ENCODE measurements around the gene EMC10.
"Not testable (repeated sequence)": the region's sequence is repeated elsewhere in the genome, so short reads cannot be mapped to it uniquely, and the experiment has no call there.

EMC10 gene

DNA sequence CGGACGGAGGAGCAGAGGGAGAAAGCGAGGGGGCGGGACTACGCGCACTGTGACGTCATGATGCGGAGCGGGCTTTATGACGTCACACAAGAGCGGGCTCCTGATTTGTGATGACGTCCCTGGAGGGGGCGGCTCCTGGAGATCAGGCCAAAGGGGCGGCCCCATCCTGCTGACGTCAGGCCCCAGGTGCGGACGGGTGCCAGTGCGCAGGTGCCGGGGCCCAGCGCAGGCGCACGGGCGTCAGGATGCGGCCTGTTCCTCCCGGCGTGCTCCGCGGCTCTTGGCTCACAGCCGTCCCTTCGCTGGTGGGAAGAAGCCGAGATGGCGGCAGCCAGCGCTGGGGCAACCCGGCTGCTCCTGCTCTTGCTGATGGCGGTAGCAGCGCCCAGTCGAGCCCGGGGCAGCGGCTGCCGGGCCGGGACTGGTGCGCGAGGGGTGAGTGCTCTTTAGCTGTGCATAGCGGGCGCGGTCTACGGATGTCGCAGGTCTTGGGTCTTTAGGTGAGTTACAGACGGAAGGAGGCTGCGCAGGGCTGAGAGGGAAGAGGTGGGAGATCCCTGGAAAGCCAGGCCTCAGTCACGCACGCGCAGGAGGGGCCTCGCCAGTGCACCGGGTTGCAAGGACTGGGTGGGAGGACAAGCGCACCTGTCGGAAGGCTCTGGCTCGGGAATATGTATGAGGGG, at the start of gene EMC10, which contains the start of gene GARIN5A:
Gene EMC10 (plus strand): TSS at position 284 of the 683 bp plus-strand sequence. CDS start 38 bp downstream, at position 322.
Gene GARIN5A (minus strand): TSS at position 625 of the 683 bp plus-strand sequence. CDS start 460 bp downstream, at position 165.
- DNase-seq: peak; percentile 97

DNA sequence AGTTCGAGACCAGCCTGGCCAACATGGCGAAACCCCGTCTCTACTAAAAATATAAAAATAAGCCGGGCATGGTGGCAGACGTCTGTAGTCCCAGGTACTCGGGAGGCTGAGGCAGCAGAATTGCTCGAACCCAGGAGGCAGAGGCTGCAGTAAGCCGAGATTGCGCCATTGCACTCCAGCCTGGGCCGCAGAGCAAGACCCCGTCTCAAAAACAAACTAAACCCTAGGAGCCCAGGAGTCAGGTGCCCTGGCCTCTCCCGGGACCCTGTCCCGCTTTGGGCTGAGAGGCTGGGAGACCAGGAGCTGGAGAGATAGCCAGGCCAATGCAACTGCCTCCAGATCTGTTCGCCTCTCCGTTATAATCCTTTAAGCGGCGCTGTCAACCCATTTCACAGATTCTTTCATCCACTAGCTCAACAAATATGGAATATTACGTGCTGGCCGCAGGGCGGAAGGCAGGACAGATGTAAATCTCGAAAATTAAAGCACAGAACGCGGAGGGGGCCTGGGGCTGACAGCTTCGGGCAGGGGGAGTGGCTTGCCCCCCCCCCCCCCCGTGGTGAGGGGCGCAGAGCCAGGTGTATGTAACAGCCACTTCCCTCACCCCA, 48.9 kb upstream of the EMC10 start:
- DNase-seq: no peak

DNA sequence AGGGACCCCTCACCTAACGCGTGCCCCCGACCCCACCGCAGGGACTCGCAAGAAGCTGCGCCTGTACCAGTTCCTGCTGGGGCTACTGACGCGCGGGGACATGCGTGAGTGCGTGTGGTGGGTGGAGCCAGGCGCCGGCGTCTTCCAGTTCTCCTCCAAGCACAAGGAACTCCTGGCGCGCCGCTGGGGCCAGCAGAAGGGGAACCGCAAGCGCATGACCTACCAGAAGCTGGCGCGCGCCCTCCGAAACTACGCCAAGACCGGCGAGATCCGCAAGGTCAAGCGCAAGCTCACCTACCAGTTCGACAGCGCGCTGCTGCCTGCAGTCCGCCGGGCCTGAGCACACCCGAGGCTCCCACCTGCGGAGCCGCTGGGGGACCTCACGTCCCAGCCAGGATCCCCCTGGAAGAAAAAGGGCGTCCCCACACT, 48.3 kb upstream of the EMC10 start:
- DNase-seq: peak; percentile 87

GRCh38 chr19:50428772-50429463, 47.4 kb upstream of the EMC10 start:
- no peak for DNase-seq

- DNase-seq: peak; percentile 67
Observed at GRCh38 chr19:50430888-50431342, 45.4 kb upstream of the EMC10 start.

DNA sequence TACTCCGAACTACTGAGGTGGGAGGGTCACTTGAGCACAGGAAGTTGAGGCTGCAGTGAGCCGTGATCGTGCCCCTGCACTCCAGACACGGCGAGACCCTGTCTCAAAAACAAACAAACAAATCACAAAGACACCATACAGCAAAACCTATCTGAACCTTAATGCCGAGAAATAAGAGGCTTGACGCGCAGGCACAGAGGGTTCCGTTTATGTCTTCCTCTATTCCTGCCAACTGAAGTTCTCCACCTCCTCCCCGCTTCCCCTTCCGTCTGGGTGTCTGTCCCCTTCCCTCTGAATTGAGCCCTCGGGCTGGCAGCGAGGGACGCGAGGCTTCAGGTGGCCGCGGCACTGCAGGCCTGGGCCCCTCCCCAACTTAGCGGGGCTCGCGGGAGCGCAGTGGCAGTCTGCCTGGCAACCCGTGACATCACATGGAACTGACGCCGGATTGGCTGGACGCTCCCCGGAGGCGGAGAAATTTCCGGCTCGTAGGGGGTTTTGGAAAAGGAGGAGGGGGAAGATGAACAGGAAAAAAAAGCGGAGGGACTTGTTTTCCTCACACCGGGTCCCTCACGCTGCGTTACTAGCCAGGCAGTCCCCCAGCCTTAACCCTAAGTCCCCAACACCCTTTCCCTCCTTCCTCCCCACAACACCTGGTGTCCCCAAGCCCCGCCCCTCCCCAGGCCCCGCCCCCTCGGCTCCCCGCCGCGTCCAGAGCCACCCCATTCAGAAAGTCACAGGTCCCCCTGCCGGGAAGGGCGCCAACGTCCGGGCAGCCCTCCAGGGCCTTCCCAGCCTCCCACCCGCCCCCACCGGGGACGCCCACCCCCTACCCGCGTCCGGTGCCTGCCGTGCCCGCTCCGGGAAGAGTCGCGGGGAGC, 44.7 kb upstream of the EMC10 start:
- DNase-seq: peak; percentile 87

DNA sequence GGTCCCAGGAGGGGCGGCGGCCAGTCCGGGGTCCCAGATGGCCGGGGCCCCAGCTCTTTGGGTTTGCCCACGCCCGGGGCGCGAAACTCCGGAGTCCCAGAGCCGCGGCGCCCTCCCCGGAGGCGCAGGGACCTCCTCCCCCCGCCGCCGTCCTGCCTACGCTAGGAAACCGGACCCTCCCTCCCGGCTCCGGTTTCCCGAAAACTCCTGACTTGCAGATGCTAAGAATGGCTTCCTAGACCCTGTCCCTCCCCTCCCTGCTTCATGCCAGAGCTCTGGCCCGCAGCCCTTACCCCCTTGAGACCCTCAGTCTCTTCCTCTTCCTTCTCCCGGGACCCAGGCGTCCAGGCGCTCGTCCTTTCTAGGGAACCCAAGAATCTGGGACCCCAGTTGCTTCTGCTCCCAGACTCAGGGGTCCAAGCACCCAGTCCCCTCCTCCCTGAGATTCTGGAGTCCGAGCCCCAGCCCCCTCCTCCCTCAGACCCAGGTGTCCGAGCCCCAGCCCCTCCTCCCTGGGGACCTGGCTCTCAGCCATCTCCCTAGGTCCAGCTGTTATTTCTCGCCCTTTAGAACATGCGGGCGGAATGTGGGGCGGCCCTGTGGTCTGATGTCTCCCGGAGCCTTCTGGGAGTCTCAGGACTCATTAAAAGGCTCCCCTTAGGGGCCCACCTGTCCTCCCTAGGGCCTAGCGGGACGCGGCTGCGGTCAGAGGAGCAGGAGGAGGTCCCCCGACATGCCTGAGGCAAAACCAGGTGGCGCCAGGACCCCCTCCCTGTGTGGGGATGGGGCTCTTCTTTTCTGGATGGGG, 43.9 kb upstream of the EMC10 start, which contains the start of gene MYBPC2:
Gene MYBPC2 (plus strand): TSS at position 672 of the 808 bp plus-strand sequence. CDS start 62 bp downstream, at position 734.
- no peak for DNase-seq

GRCh38 chr19:50433201-50434180, 42.8 kb upstream of the EMC10 start:
- DNase-seq: no peak

- DNase-seq: peak; percentile 31
Observed at GRCh38 chr19:50434525-50434924, 41.8 kb upstream of the EMC10 start.

DNA sequence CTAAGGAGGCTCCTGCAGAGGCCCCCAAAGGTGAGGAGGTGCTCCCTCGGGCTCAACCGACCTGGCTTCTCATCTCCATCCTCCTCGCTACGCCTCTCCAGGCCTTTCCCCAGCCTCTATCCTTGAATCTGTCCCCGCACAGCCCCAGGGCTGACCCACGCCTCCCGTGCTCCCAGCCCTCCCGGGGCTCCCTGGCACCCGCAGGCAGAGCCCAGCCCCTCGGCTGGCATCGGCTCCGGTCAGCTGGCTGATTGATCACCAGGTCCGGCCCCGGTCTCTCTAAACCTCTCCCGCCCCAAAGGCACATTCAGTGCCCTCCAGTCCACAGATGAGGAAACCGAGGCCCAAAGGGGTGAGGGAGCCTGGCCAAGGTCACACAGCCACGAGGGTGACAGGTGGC, 41.1 kb upstream of the EMC10 start:
- DNase-seq: no peak

GRCh38 chr19:50435627-50436026, 40.7 kb upstream of the EMC10 start:
- DNase-seq: no peak

DNA sequence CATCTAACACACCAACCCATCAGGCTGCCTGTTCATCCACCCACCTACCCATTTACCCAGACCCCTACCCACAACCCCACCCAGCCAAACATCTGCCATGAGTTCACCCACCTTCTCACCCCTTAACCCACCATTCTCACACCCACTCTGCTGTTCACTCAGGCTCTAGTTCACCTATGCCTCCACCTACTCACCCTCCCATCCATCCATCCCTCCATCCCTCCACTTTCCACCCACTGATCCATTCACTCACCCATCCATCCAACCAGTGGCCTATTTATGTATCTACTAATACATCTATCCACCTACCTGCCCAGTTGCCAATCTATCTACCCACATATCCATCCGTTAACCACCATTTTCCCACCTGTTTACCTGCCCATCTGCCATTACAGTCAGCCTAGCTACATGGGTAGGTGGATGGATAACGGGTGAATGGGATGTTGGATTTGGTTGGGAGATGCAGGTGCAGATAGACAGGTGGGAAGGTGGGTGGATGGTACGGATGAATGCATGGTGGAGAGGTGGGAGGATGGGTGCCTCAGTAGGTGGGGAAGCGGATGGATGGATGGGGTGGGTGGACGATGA, 38.4 kb upstream of the EMC10 start:
- no peak for DNase-seq

GRCh38 chr19:50439130-50439529, 37.2 kb upstream of the EMC10 start:
- DNase-seq: not testable (repeated sequence)

- DNase-seq: no peak
Observed at GRCh38 chr19:50444059-50444458, 32.2 kb upstream of the EMC10 start.

GRCh38 chr19:50447053-50447452, 29.3 kb upstream of the EMC10 start:
- no peak for DNase-seq

DNA sequence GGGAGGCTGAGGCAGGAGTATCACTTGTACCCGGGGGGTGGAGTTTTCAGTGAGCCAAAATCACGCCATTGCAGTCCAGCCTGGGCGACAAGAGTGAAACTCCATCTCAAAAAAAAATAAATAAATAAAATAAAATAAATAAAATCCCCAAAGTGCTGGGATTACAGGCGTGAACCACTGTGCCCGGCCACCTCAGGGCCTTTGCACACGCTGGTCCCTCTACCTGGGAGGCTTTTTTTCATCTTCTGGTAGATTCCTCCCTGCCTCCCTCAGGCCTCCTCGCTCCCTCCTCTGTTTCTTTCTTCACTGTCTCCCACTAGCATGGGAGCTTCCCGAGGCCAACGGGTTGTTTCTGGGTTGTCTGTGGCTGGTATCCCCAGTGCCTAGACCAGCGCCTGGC, 28.6 kb upstream of the EMC10 start:
- no peak for DNase-seq

- DNase-seq: no peak
Observed at GRCh38 chr19:50449236-50449899, 26.9 kb upstream of the EMC10 start.

- DNase-seq: no peak
Observed at GRCh38 chr19:50450369-50451222, 25.7 kb upstream of the EMC10 start.

GRCh38 chr19:50451223-50451534, 25.1 kb upstream of the EMC10 start:
- no peak for DNase-seq
